Transverse colon (tissue), 4 donors: ENCODE results near the gene BTG2. TPM values are rescaled to one million over a fixed set of nuclear protein-coding genes. Genes with fewer than 3 reads are reported as not detected.

Experiments
- DNase-seq: peaks from one replicate; pipeline ENCODE4 v3.0.0-alpha.2; 2019
- H3K27ac ChIP-seq, 4 donors: fragments of 200-600 bp; sonication (generic); 2 replicates each; pipeline ENCODE4 v1.5.1; 2016 to 2018; ENCODE audit warnings: inconsistent platforms in 4 of 4
- H3K27me3 ChIP-seq: fragments of 200-600 bp; sonication (generic); 2 replicates; pipeline ENCODE4 v1.5.1; 2017; ENCODE audit warnings: inconsistent platforms
- H3K36me3 ChIP-seq, 4 donors: fragments of 200-600 bp; sonication (generic); 2 replicates each; pipeline ENCODE4 v1.5.1; 2017 to 2019; ENCODE audit warnings: inconsistent platforms in 4 of 4
- H3K4me1 ChIP-seq, 4 donors: fragments of 200-600 bp; sonication (generic); 2 replicates each; pipeline ENCODE4 v1.5.1; 2017 to 2020; ENCODE audit warnings: inconsistent platforms in 4 of 4
- H3K4me3 ChIP-seq, 4 donors: fragments of 200-600 bp; sonication (generic); 1 replicate in 1 of 4; 2 replicates in 3 of 4; pipeline versions ENCODE4 v1.5.1 to v1.6.1; 2017 to 2019; ENCODE audit warnings: inconsistent platforms in 4 of 4
- H3K9me3 ChIP-seq, 2 donors: fragments of 200-600 bp; sonication (generic); 2 replicates each; pipeline ENCODE4 v1.5.1; 2017 to 2019; ENCODE audit warnings: inconsistent platforms in 2 of 2
- CTCF ChIP-seq, 5 experiments: fragments of 200-600 bp in 3 of 5; fragments of 450-650 bp in 2 of 5; sonication (generic) in 3 of 5; IDR thresholded peaks; 1 replicate in 2 of 5; 2 replicates in 3 of 5; pipeline ENCODE4 v1.5.1; 2016 to 2017; ENCODE audit warnings: antibody characterized with exemption in 5 of 5, inconsistent platforms in 3 of 5, mild to moderate bottlenecking in 2 of 5, moderate library complexity in 1 of 5
- EP300 ChIP-seq: sonication (generic); formaldehyde crosslinking; IDR thresholded peaks from one replicate; pipeline ENCODE4 v1.6.1; 2017; ENCODE audit warnings: antibody characterized with exemption, low read depth
- POLR2A ChIP-seq: fragments of 450-650 bp; IDR thresholded peaks from one replicate; pipeline ENCODE4 v1.6.1; 2016; ENCODE audit warnings: antibody characterized with exemption, mild to moderate bottlenecking, moderate library complexity
- POLR2AphosphoS5 ChIP-seq, 3 donors: sonication (generic); formaldehyde crosslinking; IDR thresholded peaks; one replicate each; pipeline ENCODE4 v1.6.1; 2016; ENCODE audit warnings: antibody characterized with exemption in 3 of 3
- WGBS, 2 donors: methylation state at CpG; one replicate each; pipeline ENCODE4 v1.1.5; 2018; ENCODE audit warnings: low coverage in 1 of 2; 5-methylcytosine and 5-hydroxymethylcytosine counted together
- in situ Hi-C, 4 donors: fragments of 200-750 bp; cut with MboI; loops; one replicate each; pipeline versions ENCODE4 v1.15.0 to v1.15.1; 2017; ENCODE audit warnings: low sequenced_read_pairs in 3 of 4, low pct_ligation_motif_present in 1 of 4, low pct_unique_long_range_greater_than_20kb in 1 of 4
- intact Hi-C: fragments of 100-400 bp; cut with DNase I; formaldehyde crosslinking; loops from one replicate; pipeline ENCODE4 v1.15.1; 2023; ENCODE audit warnings: low total_unique reads
- total RNA-seq, 4 donors: library from RNA; depleted of rRNA; stranded (reverse); fragments of >200 nt; gene quantifications; one replicate each; pipeline ENCODE4 v1.1.0, GENCODE V29; 2016

Gene BTG2
- total RNA-seq, 4 donors from 2014 or later = 98.9 to 144 (median 142) TPM

DNA sequence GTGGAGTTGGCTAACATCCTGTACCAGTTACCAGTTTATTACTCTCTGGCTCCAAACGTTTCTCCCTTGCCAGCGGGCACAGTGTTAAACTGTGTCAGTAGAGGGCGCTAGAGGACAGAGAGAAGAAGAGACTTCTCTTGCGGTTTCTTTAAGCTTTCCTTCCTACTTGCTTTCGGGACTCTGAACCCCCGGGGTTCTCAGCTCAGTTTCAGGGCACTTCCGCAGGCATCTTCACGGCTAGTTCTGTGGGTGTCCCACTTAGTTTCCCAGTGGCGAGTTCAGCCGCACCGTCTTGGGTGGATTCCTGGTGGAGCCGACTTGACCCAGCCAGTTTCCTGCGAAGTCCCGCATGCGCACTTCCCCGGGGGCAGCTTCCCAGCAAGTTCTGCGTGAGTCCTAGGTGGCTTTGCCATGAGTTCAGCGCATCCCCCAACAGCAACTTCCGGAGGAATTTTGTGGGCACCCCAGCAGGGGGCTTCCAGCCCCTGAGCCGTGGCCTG, 37.9 kb upstream of the BTG2 start:
- peak in 1 of 3 donors; percentile 30 for TF ChIP-seq POLR2AphosphoS5 (IDR thresholded peaks at IDR 0.05)
- no peak for TF ChIP-seq POLR2A
- TF ChIP-seq CTCF (IDR thresholded peaks at IDR 0.05) = peak; percentile 94 to 97 (median 95)
- Histone ChIP-seq H3K9me3 (no peaks in the 10 kb centered on the region), H3K4me3 (peak overlapping the region; percentile 40 to 68 (median 46)), H3K4me1 (peaks cover 2 to 22% (median 8%) of the 10 kb centered on the region in 4 donors), H3K27me3 (no peaks in the 10 kb centered on the region), H3K36me3 (no peaks in the 10 kb centered on the region), H3K27ac (peak overlapping the region; percentile 76 to 87 (median 80))
- in situ Hi-C loops = loop anchor here in 3 of 4 donors (10.0 to 25.0 kb wide), 3 partner anchors 170 to 217 kb away; no protein-coding TSS in a partner anchor
- WGBS, 2 donors = 0% methylated on average over 4 to 20 of the region's 20 CpGs
- intact Hi-C loops = loop anchor here (2.0 kb wide), 1 partner anchor 219 kb away; no protein-coding TSS in a partner anchor
- peak; percentile 90 for DNase-seq

DNA sequence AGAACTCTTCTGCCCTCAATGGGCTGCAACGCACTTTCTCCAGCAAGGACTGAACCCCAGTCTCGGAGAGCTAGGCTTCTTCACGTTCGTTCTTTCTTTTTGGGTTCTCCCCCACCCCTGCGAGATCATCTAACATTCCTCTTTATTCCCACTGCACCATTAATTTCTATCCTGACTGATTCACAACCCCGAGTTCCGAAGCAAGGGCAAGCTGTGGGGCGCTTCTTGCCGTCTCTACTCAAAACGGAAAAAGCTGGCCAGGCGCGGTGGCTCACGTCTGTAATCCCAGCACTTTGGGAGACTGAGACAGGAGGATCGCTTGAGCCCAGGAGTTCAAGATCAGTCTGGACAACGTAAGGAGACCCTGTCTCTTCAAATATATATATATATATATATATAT, 37.4 kb upstream of the BTG2 start:
- H3K27ac ChIP-seq = peak overlapping the region; percentile 76 to 87 (median 80)
- H3K36me3 ChIP-seq = no peaks in the 10 kb centered on the region
- intact Hi-C loops (loop anchor here (2.0 kb wide), 1 partner anchor 219 kb away; no protein-coding TSS in a partner anchor), in situ Hi-C loops (loop anchor here in 3 of 4 donors (10.0 to 25.0 kb wide), 3 partner anchors 169 to 217 kb away; no protein-coding TSS in a partner anchor)
- H3K9me3 ChIP-seq = no peaks in the 10 kb centered on the region
- TF ChIP-seq POLR2A (no peak), POLR2AphosphoS5 (IDR thresholded peaks at IDR 0.05) (no peak), CTCF (IDR thresholded peaks at IDR 0.05) (no peak), EP300 (no peak)
- H3K4me1 ChIP-seq = peaks cover 7 to 28% (median 11%) of the 10 kb centered on the region in 4 donors
- H3K4me3 ChIP-seq = peak overlapping the region in 3 of 4 donors; percentile 40 to 68 (median 43)
- no peak for DNase-seq
- no peaks in the 10 kb centered on the region for H3K27me3 ChIP-seq
- WGBS, 2 donors = 68 to 74% methylated on average over 8 to 15 of the region's 15 CpGs

GRCh38 chr1:203268901-203269653, 36.2 kb upstream of the BTG2 start:
- no peak overlapping the region for H3K4me3 ChIP-seq
- 20 to 22% methylated on average over 1 to 5 of the region's 5 CpGs for WGBS, 2 donors
- no peak for TF ChIP-seq POLR2A
- peak; percentile 95 to 96 (median 96) for TF ChIP-seq CTCF (IDR thresholded peaks at IDR 0.05)
- no peak for TF ChIP-seq POLR2AphosphoS5 (IDR thresholded peaks at IDR 0.05)
- intact Hi-C loops = no loop called here
- H3K36me3 ChIP-seq = no peaks in the 10 kb centered on the region
- H3K27me3 ChIP-seq = no peaks in the 10 kb centered on the region
- DNase-seq = no peak
- peak overlapping the region in 1 of 4 donors; percentile 14 for H3K27ac ChIP-seq
- H3K4me1 ChIP-seq = peaks cover 16 to 39% (median 21%) of the 10 kb centered on the region in 4 donors
- H3K9me3 ChIP-seq = no peaks in the 10 kb centered on the region
- in situ Hi-C loops = loop anchor here in 3 of 4 donors (10.0 to 25.0 kb wide), 3 partner anchors 168 to 216 kb away; no protein-coding TSS in a partner anchor

DNA sequence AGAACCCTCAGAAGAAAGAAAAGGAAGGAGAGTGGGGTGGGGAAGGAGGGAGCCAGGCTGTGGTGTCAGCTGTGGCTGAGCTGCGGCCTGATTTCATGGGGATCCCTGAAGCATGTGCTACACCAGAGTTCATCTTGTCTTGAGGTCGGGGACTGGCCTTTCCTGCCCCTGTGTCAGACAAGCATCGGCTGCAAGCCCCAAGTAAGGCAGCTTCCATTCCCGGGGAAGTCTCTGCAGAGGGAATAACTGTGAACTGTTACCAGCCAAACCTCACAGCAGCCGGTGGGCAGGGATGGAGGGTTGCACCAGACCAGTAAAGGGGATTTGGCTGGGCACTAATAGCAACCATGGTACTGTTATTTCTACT, 35.7 kb upstream of the BTG2 start:
- Histone ChIP-seq H3K4me3 (no peak overlapping the region), H3K9me3 (no peaks in the 10 kb centered on the region), H3K27ac (no peak overlapping the region), H3K4me1 (peaks cover 20 to 45% (median 26%) of the 10 kb centered on the region in 4 donors), H3K27me3 (no peaks in the 10 kb centered on the region), H3K36me3 (no peaks in the 10 kb centered on the region)
- no peak for TF ChIP-seq CTCF (IDR thresholded peaks at IDR 0.05)
- intact Hi-C loops (loop anchor here (5.0 kb wide), 1 partner anchor 1557 kb away; no protein-coding TSS in a partner anchor), in situ Hi-C loops (loop anchor here (5.0 to 25.0 kb wide), 5 partner anchors 63 to 215 kb away; no protein-coding TSS in a partner anchor)
- WGBS, 2 donors = 17 to 73% methylated on average over 1 to 5 of the region's 5 CpGs
- DNase-seq = no peak
